ENCODE results near the gene STON2. TPM values are rescaled to one million over a fixed set of nuclear protein-coding genes. Genes with fewer than 3 reads are reported as not detected.

STON2 gene
- total RNA-seq, 1 donor from 2014 or later = 66.8 TPM

GRCh38 chr14:81264671-81265070, 135.5 kb downstream of the STON2 start:
- H3K27ac Mint-ChIP-seq (ENCODE audit: unreplicated experiment) = no peak overlapping the region
- no peak overlapping the region for H3K4me3 Mint-ChIP-seq (ENCODE audit: unreplicated experiment)
- TF ChIP-seq, protein P1, sequence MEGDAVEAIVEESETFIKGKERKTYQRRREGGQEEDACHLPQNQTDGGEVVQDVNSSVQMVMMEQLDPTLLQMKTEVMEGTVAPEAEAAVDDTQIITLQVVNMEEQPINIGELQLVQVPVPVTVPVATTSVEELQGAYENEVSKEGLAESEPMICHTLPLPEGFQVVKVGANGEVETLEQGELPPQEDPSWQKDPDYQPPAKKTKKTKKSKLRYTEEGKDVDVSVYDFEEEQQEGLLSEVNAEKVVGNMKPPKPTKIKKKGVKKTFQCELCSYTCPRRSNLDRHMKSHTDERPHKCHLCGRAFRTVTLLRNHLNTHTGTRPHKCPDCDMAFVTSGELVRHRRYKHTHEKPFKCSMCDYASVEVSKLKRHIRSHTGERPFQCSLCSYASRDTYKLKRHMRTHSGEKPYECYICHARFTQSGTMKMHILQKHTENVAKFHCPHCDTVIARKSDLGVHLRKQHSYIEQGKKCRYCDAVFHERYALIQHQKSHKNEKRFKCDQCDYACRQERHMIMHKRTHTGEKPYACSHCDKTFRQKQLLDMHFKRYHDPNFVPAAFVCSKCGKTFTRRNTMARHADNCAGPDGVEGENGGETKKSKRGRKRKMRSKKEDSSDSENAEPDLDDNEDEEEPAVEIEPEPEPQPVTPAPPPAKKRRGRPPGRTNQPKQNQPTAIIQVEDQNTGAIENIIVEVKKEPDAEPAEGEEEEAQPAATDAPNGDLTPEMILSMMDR (IDR thresholded peaks at IDR 0.05; ENCODE audit: unreplicated experiment) = no peak
- no peaks in the 10 kb centered on the region for H3K9me3 Mint-ChIP-seq (ENCODE audit: unreplicated experiment)
- H3K36me3 Mint-ChIP-seq (ENCODE audit: low read depth, unreplicated experiment) = peaks cover 13% of the 10 kb centered on the region
- no peak for DNase-seq (ENCODE audit: low spot score)
- peaks cover 1% of the 10 kb centered on the region for H3K27me3 Mint-ChIP-seq (ENCODE audit: unreplicated experiment)
- peaks cover 57% of the 10 kb centered on the region for H3K4me1 Mint-ChIP-seq (ENCODE audit: unreplicated experiment)

DNA sequence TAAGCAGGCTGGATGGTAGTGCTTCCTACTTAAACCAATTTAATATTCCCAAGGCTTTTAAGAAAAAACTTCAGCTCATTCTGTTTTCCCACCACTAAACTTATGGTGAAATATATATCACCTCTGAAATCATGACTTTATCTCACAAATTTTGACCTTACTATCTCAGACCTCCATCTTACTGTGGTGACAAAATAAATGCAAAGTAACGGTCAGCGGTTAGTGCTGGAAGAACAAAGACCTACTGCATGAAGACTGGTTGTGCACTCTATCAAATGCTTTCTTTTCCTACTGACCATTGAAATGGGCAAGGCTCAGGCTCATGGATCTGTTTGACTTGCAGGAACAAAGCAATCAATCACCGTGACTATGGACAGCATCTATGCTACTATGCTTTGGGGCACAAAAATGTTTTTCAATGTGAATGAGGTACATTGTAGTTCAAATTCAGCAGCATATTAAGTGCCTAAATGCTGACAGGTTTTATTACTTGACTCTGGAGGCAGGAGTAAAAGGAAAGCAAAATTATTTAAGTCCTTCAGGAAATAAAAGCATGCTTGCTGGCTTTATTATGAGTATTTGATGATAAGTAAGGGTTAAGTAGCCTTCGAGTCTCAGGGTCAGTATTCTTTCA, 136.2 kb downstream of the STON2 start:
- Mint-ChIP-seq H3K36me3 (ENCODE audit: low read depth, unreplicated experiment) (peaks cover 18% of the 10 kb centered on the region), H3K27me3 (ENCODE audit: unreplicated experiment) (peaks cover 1% of the 10 kb centered on the region), H3K4me3 (ENCODE audit: unreplicated experiment) (no peak overlapping the region), H3K27ac (ENCODE audit: unreplicated experiment) (no peak overlapping the region), H3K9me3 (ENCODE audit: unreplicated experiment) (no peaks in the 10 kb centered on the region), H3K4me1 (ENCODE audit: unreplicated experiment) (peaks cover 53% of the 10 kb centered on the region)
- no peak for DNase-seq (ENCODE audit: low spot score)
- TF ChIP-seq, protein P1 (IDR thresholded peaks at IDR 0.05; ENCODE audit: unreplicated experiment) = no peak

- H3K9me3 Mint-ChIP-seq (ENCODE audit: unreplicated experiment) = no peaks in the 10 kb centered on the region
- TF ChIP-seq, protein P1 (IDR thresholded peaks at IDR 0.05; ENCODE audit: unreplicated experiment) = no peak
- peaks cover 10% of the 10 kb centered on the region for H3K36me3 Mint-ChIP-seq (ENCODE audit: low read depth, unreplicated experiment)
- H3K27me3 Mint-ChIP-seq (ENCODE audit: unreplicated experiment) = peaks cover 1% of the 10 kb centered on the region
- peaks cover 35% of the 10 kb centered on the region for H3K4me1 Mint-ChIP-seq (ENCODE audit: unreplicated experiment)
- H3K27ac Mint-ChIP-seq (ENCODE audit: unreplicated experiment) = no peak overlapping the region
- DNase-seq (ENCODE audit: low spot score) = no peak
- H3K4me3 Mint-ChIP-seq (ENCODE audit: unreplicated experiment) = peak overlapping the region; percentile 13
Measured at GRCh38 chr14:81261176-81261575, 138.9 kb downstream of the STON2 start.

GRCh38 chr14:81260732-81261131, 139.4 kb downstream of the STON2 start:
- Mint-ChIP-seq H3K36me3 (ENCODE audit: low read depth, unreplicated experiment) (peaks cover 10% of the 10 kb centered on the region), H3K27ac (ENCODE audit: unreplicated experiment) (no peak overlapping the region), H3K4me3 (ENCODE audit: unreplicated experiment) (no peak overlapping the region)

More at GRCh38 chr14:81260732-81261131, 139.4 kb downstream of the STON2 start:
- TF ChIP-seq, protein P1 (IDR thresholded peaks at IDR 0.05; ENCODE audit: unreplicated experiment) = no peak
- DNase-seq (ENCODE audit: low spot score) = no peak
- H3K4me1 Mint-ChIP-seq (ENCODE audit: unreplicated experiment) = peaks cover 38% of the 10 kb centered on the region
- H3K9me3 Mint-ChIP-seq (ENCODE audit: unreplicated experiment) = no peaks in the 10 kb centered on the region
- peaks cover 1% of the 10 kb centered on the region for H3K27me3 Mint-ChIP-seq (ENCODE audit: unreplicated experiment)

Measured in endothelial cell (in vitro differentiated cells).